Glutamatergic neuron (in vitro differentiated cells): Measurements from ENCODE around the gene NIPAL4. TPM values are rescaled to one million over a fixed set of nuclear protein-coding genes. Genes with fewer than 3 reads are reported as not detected.
A peak's percentile ranks its signal among the peaks of the same experiment; 100 is the strongest.

ENCODE experiments used
- DNase-seq: peaks from one replicate; pipeline ENCODE4 v3.0.0; 2022
- H3K27ac Mint-ChIP-seq: one replicate; pipeline ENCODE4 v1.8.0; 2020; ENCODE audit warnings: mild to moderate bottlenecking, mixed read lengths, inconsistent platforms; ENCODE audit not compliant: unreplicated experiment
- H3K27me3 Mint-ChIP-seq: one replicate; pipeline ENCODE4 v1.8.0; 2020; ENCODE audit warnings: mild to moderate bottlenecking, moderate library complexity, mixed read lengths, inconsistent platforms; ENCODE audit not compliant: unreplicated experiment
- H3K36me3 Mint-ChIP-seq: one replicate; pipeline ENCODE4 v1.8.0; 2020; ENCODE audit warnings: mild to moderate bottlenecking, mixed read lengths, inconsistent platforms; ENCODE audit not compliant: unreplicated experiment
- H3K4me1 Mint-ChIP-seq: one replicate; pipeline ENCODE4 v1.8.0; 2020; ENCODE audit warnings: mild to moderate bottlenecking, low read depth, mixed read lengths, inconsistent platforms; ENCODE audit not compliant: unreplicated experiment
- H3K4me3 Mint-ChIP-seq: one replicate; pipeline ENCODE4 v1.8.0; 2020; ENCODE audit warnings: mild to moderate bottlenecking, mixed read lengths, inconsistent platforms; ENCODE audit not compliant: unreplicated experiment
- H3K9me3 Mint-ChIP-seq: one replicate; pipeline ENCODE4 v1.8.0; 2020; ENCODE audit warnings: mild to moderate bottlenecking, moderate library complexity, mixed read lengths, inconsistent platforms; ENCODE audit not compliant: unreplicated experiment
- CTCF ChIP-seq: fragments of 200-600 bp; sonication (generic); IDR thresholded peaks from one replicate; pipeline ENCODE4 v1.5.0; 2021; ENCODE audit not compliant: partially characterized antibody, unreplicated experiment
- total RNA-seq: library from RNA; stranded (reverse); fragmentation: NEBNext Ultra II Directional; extraction: Animal tissue kit (Norgen Biotek cat#: 25700); gene quantifications from one replicate; pipeline ENCODE4 v1.2.1, GENCODE V29; 2021; ENCODE audit not compliant: unreplicated experiment

NIPAL4 gene
- total RNA-seq, 1 donor from 2014 or later = not detected

DNA sequence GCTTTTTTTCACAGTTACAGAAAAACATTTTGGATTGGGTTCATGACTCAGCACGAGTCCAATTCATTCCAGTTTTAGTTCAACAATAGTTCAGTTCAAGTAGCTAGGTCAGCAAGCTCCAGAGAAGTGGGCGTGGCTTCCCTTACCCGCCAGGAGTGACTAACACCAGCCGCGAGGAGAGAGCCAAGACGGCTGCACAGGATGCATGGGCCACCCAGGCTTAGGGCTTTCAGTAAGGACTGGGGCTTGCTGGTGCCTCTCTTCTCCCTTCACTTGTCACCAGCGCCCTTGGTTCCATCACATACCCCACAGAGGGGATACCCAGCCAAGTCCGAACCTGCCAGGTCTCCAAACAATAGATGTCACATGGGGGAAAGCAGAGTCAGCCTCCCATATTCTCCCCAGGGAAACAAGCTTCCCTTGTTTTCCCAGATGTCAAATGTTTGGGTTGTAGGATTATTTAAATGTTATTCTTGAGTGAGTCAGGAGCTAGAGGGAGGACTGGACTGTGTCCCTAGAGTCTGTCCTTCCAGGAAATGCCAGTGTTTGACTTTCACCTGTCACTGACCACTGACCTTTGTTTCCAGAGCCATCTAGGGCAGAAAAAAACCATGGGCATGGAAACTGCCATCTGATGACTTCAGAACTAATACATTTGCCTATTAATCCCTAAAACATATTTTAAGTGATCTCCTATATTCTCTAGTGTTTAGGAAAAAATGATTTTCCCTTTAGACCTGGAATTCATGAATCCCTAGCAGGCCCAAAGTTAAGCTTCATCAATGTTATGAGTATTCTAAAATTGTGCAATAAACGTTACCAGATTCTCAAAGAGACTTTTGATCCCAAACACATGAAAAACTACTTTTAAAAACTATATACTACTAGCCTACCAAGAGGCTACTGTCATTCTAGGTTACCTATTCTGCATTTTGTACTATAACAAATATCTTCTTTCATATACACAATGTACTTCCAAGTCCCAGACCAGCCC, 51.9 kb downstream of the NIPAL4 start:
- Mint-ChIP-seq H3K27me3 (peaks cover 3% of the 10 kb centered on the region), H3K4me1 (peaks cover 19% of the 10 kb centered on the region), H3K4me3 (no peak overlapping the region), H3K9me3 (no peaks in the 10 kb centered on the region), H3K36me3 (peaks cover 8% of the 10 kb centered on the region), H3K27ac (no peak overlapping the region)
- DNase-seq = no peak
- no peak for TF ChIP-seq CTCF

GRCh38 chr5:157513182-157513581, 53.2 kb downstream of the NIPAL4 start:
- Mint-ChIP-seq H3K4me1 (peaks cover 19% of the 10 kb centered on the region), H3K36me3 (peaks cover 8% of the 10 kb centered on the region), H3K27ac (no peak overlapping the region), H3K27me3 (peaks cover 4% of the 10 kb centered on the region), H3K9me3 (no peaks in the 10 kb centered on the region), H3K4me3 (no peak overlapping the region)
- DNase-seq = no peak
- no peak for TF ChIP-seq CTCF

DNA sequence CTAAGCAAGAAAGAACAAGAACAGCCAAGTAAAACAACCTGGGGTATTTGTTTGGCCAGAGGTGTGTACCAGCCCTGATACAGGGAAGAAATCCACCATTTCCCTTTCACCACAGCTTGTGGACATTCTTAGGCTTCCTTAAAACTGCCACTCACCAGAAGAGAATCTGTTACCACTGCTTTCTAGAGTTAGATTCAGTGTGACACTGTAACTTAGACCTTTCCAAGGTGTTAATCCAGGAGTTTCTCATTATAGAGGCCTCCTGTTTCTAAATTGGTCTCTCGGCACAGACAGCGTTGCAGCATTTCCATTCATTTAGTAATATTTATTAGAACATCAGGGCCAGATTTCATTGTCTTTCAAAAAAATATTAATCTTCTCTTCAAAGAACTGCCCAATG, 55.0 kb downstream of the NIPAL4 start:
- Mint-ChIP-seq H3K36me3 (peaks cover 8% of the 10 kb centered on the region), H3K4me1 (peaks cover 7% of the 10 kb centered on the region), H3K27ac (no peak overlapping the region), H3K27me3 (peaks cover 2% of the 10 kb centered on the region), H3K4me3 (no peak overlapping the region), H3K9me3 (no peaks in the 10 kb centered on the region)
- no peak for DNase-seq
- TF ChIP-seq CTCF = no peak

DNA sequence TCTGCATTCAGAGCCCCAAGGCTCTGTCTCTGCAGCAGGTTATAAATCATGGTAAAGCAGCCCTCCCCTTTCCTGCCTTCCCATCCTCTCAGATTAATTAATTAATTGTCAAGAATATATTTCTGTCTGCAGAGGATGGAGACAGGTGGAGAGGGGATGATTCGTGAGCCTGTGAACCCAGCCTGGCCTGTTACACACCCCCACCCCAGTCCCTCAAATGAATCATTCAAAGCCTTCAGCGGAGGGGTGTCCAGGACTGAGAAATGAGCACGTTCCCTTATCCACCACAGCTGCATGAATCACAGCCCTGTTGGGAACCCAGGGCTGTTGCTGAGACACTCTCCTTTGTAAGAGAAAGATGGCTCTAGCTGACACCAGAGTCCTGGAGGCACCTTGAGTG, 56.0 kb downstream of the NIPAL4 start:
- no peak for DNase-seq
- H3K36me3 Mint-ChIP-seq = peaks cover 8% of the 10 kb centered on the region
- TF ChIP-seq CTCF = no peak
- H3K9me3 Mint-ChIP-seq = no peaks in the 10 kb centered on the region
- H3K4me1 Mint-ChIP-seq = peaks cover 7% of the 10 kb centered on the region
- peaks cover 2% of the 10 kb centered on the region for H3K27me3 Mint-ChIP-seq
- H3K4me3 Mint-ChIP-seq = no peak overlapping the region
- no peak overlapping the region for H3K27ac Mint-ChIP-seq

- Mint-ChIP-seq H3K4me1 (peaks cover 7% of the 10 kb centered on the region), H3K36me3 (peaks cover 8% of the 10 kb centered on the region), H3K9me3 (peaks cover 3% of the 10 kb centered on the region), H3K27ac (peak overlapping the region; percentile 4), H3K27me3 (peaks cover 2% of the 10 kb centered on the region), H3K4me3 (no peak overlapping the region)
- TF ChIP-seq CTCF = no peak
- DNase-seq = no peak
Observed at GRCh38 chr5:157516626-157517325, 56.8 kb downstream of the NIPAL4 start.
